Small intestine (tissue), 7 donors: ENCODE measurements around the gene INPP5D. TPM values are rescaled to one million over a fixed set of nuclear protein-coding genes. Genes with fewer than 3 reads are reported as not detected.
"Not testable (repeated sequence)": the region's sequence is repeated elsewhere in the genome, so short reads cannot be mapped to it uniquely, and the experiment has no call there.

Experiments
- DNase-seq, 2 donors: peaks; one replicate each; pipeline versions ENCODE4 v3.0.0 to v3.0.0-alpha.2; 2013
- FAIRE-seq: peaks from 2 replicates; lab custom pipeline; 2012; peaks lifted over from hg19 to GRCh38; lab: Jason Lieb, UNC
- H3K27ac ChIP-seq, 3 donors: one replicate each; pipeline ENCODE4 v1.5.1; 2013; ENCODE audit warnings: low read length in 2 of 3, mild to moderate bottlenecking in 2 of 3, control low read depth in 1 of 3, inconsistent platforms in 1 of 3, low read depth in 1 of 3, moderate library complexity in 1 of 3
- H3K27me3 ChIP-seq, 3 donors: one replicate each; pipeline ENCODE4 v1.6.1; 2013; ENCODE audit warnings: low read length in 3 of 3, inconsistent platforms in 1 of 3; ENCODE audit not compliant: control insufficient read depth in 3 of 3, insufficient read depth in 3 of 3
- H3K36me3 ChIP-seq, 3 donors: one replicate each; pipeline ENCODE4 v1.6.1; 2013; ENCODE audit warnings: low read length in 3 of 3, inconsistent platforms in 1 of 3, low read depth in 1 of 3, mild to moderate bottlenecking in 1 of 3, moderate library complexity in 1 of 3; ENCODE audit not compliant: control insufficient read depth in 3 of 3, insufficient read depth in 2 of 3
- H3K4me1 ChIP-seq, 3 donors: one replicate each; pipeline ENCODE4 v1.6.1; 2013; ENCODE audit warnings: low read length in 2 of 3, inconsistent platforms in 1 of 3, low read depth in 1 of 3, mild to moderate bottlenecking in 1 of 3, moderate library complexity in 1 of 3; ENCODE audit not compliant: control insufficient read depth in 3 of 3, insufficient read depth in 2 of 3
- H3K4me3 ChIP-seq, 3 donors: one replicate each; pipeline ENCODE4 v1.5.1; 2013; ENCODE audit warnings: low read length in 3 of 3, control low read depth in 1 of 3, inconsistent platforms in 1 of 3, low read depth in 1 of 3, mild to moderate bottlenecking in 1 of 3, moderate library complexity in 1 of 3
- H3K9me3 ChIP-seq, 2 donors: one replicate each; pipeline ENCODE4 v1.6.1; 2013; ENCODE audit warnings: low read depth in 1 of 2, low read length in 1 of 2; ENCODE audit not compliant: control insufficient read depth in 2 of 2, insufficient read depth in 1 of 2
- WGBS, 3 donors: extraction: QIAGEN DNeasy Blood & Tissue Kit; methylation state at CpG; one replicate each; pipeline ENCODE4 v1.1.7; 2013; 5-methylcytosine and 5-hydroxymethylcytosine counted together
- polyA plus RNA-seq, 4 donors: library from polyadenylated mRNA; stranded (reverse) in 3 of 4; unstranded in 1 of 4; fragments of 200-250 nt in 3 of 4; fragments of 120-200 nt in 1 of 4; gene quantifications; one replicate each; pipeline versions ENCODE4 v1.2.1 to v1.2.3, GENCODE V29; 2013
- donor health status: healthy with polysubstance abuse.
- donor health status: control.
- donor health status: control.
- donor health status: Bipolar disorder and iron deficiency.
- donor health status: healthy.

Gene INPP5D
- polyA plus RNA-seq, 4 donors: 4.7 to 10.4 (median 6.9) TPM

GRCh38 chr2:233015019-233015645 lies 45.0 kb upstream of the INPP5D start:
- 93 to 100% (median 97%) methylated on average over 1 of the region's 1 CpG for WGBS, 3 donors
- H3K9me3 ChIP-seq: peaks cover 0 to 14% of the 10 kb centered on the region in 2 donors

GRCh38 chr2:233017947-233018346 lies 42.2 kb upstream of the INPP5D start:
- Histone ChIP-seq H3K27ac (peak overlapping the region in 2 of 3 donors; percentile 28 to 69), H3K27me3 (no peaks in the 10 kb centered on the region), H3K9me3 (peaks cover 0 to 14% of the 10 kb centered on the region in 2 donors), H3K36me3 (no peaks in the 10 kb centered on the region), H3K4me3 (no peak overlapping the region), H3K4me1 (peaks cover 0 to 4% (median 2%) of the 10 kb centered on the region in 3 donors)
- peak; percentile 91 for FAIRE-seq
- 14 to 61% (median 52%) methylated on average over 1 of the region's 1 CpG for WGBS, 3 donors
- DNase-seq: peak; percentile 41 to 92

More at GRCh38 chr2:233015019-233015645, 45.0 kb upstream of the INPP5D start:
- Histone ChIP-seq H3K36me3 (peaks cover 0 to 5% (median 0%) of the 10 kb centered on the region in 3 donors), H3K27me3 (no peaks in the 10 kb centered on the region), H3K4me1 (peaks cover 0 to 15% (median 2%) of the 10 kb centered on the region in 3 donors), H3K4me3 (no peak overlapping the region), H3K27ac (no peak overlapping the region)
- FAIRE-seq (no peak), DNase-seq (no peak)

- H3K27me3 ChIP-seq: not testable (repeated sequence)
Measured at GRCh38 chr2:233019610-233020009, 40.5 kb upstream of the INPP5D start.

GRCh38 chr2:233020454-233020853 lies 39.7 kb upstream of the INPP5D start:
- FAIRE-seq: no peak
- Histone ChIP-seq H3K4me3 (no peak overlapping the region), H3K4me1 (peaks cover 0 to 2% (median 0%) of the 10 kb centered on the region in 3 donors), H3K36me3 (no peaks in the 10 kb centered on the region), H3K27me3 (no peaks in the 10 kb centered on the region), H3K27ac (no peak overlapping the region), H3K9me3 (peaks cover 0 to 14% of the 10 kb centered on the region in 2 donors)
- WGBS, 3 donors: 74 to 93% (median 91%) methylated on average over 2 of the region's 2 CpGs
- DNase-seq: no peak

More at GRCh38 chr2:233019610-233020009, 40.5 kb upstream of the INPP5D start:
- FAIRE-seq, H3K27ac ChIP-seq, H3K36me3 ChIP-seq, H3K4me3 ChIP-seq, DNase-seq, H3K4me1 ChIP-seq: not testable (repeated sequence)
- 90 to 99% (median 96%) methylated on average over 4 of the region's 4 CpGs for WGBS, 3 donors
- H3K9me3 ChIP-seq: peaks cover 0 to 14% of the 10 kb centered on the region in 2 donors

- Histone ChIP-seq H3K4me3 (no peak overlapping the region), H3K4me1 (peaks cover 0 to 2% (median 0%) of the 10 kb centered on the region in 3 donors), H3K27ac (no peak overlapping the region), H3K36me3 (no peaks in the 10 kb centered on the region), H3K9me3 (peaks cover 0 to 11% of the 10 kb centered on the region in 2 donors), H3K27me3 (no peaks in the 10 kb centered on the region)
- WGBS, 3 donors: 73 to 77% (median 75%) methylated on average over 8 of the region's 8 CpGs
- DNase-seq (no peak), FAIRE-seq (no peak)
Measured at GRCh38 chr2:233021771-233022170, 38.4 kb upstream of the INPP5D start.

GRCh38 chr2:233022561-233022960 lies 37.6 kb upstream of the INPP5D start:
- Histone ChIP-seq H3K9me3 (peaks cover 0 to 9% of the 10 kb centered on the region in 2 donors), H3K36me3 (no peaks in the 10 kb centered on the region), H3K4me3 (no peak overlapping the region), H3K27ac (no peak overlapping the region), H3K4me1 (peaks cover 0 to 2% (median 0%) of the 10 kb centered on the region in 3 donors), H3K27me3 (no peaks in the 10 kb centered on the region)
- DNase-seq (no peak), FAIRE-seq (no peak)
- WGBS, 3 donors: 89 to 98% (median 93%) methylated on average over 8 of the region's 8 CpGs

GRCh38 chr2:233023007-233023760 lies 37.0 kb upstream of the INPP5D start:
- Histone ChIP-seq H3K27me3 (no peaks in the 10 kb centered on the region), H3K27ac (no peak overlapping the region), H3K9me3 (peaks cover 0 to 5% of the 10 kb centered on the region in 2 donors), H3K4me1 (peaks cover 0 to 2% (median 0%) of the 10 kb centered on the region in 3 donors), H3K36me3 (no peaks in the 10 kb centered on the region), H3K4me3 (no peak overlapping the region)
- WGBS, 3 donors: 89 to 91% (median 90%) methylated on average over 18 of the region's 18 CpGs
- FAIRE-seq (no peak), DNase-seq (no peak)

- Histone ChIP-seq H3K36me3 (no peaks in the 10 kb centered on the region), H3K9me3 (no peaks in the 10 kb centered on the region), H3K27me3 (no peaks in the 10 kb centered on the region), H3K4me3 (no peak overlapping the region), H3K4me1 (no peaks in the 10 kb centered on the region), H3K27ac (no peak overlapping the region)
- WGBS, 3 donors: 94 to 95% (median 95%) methylated on average over 14 of the region's 14 CpGs
- DNase-seq (no peak), FAIRE-seq (no peak)
Measured at GRCh38 chr2:233023761-233024410, 36.3 kb upstream of the INPP5D start.
